Fibroblast of lung (primary cell): ENCODE measurements around the gene PCNT.
"Not testable (repeated sequence)": the region's sequence is repeated elsewhere in the genome, so short reads cannot be mapped to it uniquely, and the experiment has no call there.

Source experiments
- EZH2 ChIP-seq: IDR thresholded peaks from 2 replicates; pipeline ENCODE4 v1.5.1; 2012; ENCODE audit warnings: low read length, control low read depth, mild to moderate bottlenecking; ENCODE audit errors: missing control alignments
- TF ChIP-seq, protein P1 (sequence below), 2 donors: IDR thresholded peaks in 1 of 2; conservative IDR thresholded peaks in 1 of 2; 1 replicate in 1 of 2; 2 replicates in 1 of 2; pipeline ENCODE4 v1.5.1; 2011 to 2012; ENCODE audit warnings: low read length in 2 of 2, control low read depth in 1 of 2, inconsistent platforms in 1 of 2, low read depth in 1 of 2, mild to moderate bottlenecking in 1 of 2

GRCh38 chr21:46403234-46403811, 79.4 kb downstream of the PCNT start:
- TF ChIP-seq, protein P1, sequence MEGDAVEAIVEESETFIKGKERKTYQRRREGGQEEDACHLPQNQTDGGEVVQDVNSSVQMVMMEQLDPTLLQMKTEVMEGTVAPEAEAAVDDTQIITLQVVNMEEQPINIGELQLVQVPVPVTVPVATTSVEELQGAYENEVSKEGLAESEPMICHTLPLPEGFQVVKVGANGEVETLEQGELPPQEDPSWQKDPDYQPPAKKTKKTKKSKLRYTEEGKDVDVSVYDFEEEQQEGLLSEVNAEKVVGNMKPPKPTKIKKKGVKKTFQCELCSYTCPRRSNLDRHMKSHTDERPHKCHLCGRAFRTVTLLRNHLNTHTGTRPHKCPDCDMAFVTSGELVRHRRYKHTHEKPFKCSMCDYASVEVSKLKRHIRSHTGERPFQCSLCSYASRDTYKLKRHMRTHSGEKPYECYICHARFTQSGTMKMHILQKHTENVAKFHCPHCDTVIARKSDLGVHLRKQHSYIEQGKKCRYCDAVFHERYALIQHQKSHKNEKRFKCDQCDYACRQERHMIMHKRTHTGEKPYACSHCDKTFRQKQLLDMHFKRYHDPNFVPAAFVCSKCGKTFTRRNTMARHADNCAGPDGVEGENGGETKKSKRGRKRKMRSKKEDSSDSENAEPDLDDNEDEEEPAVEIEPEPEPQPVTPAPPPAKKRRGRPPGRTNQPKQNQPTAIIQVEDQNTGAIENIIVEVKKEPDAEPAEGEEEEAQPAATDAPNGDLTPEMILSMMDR (conservative IDR thresholded peaks at IDR 0.05 in 1 of 2, IDR thresholded peaks at IDR 0.05 in 1 of 2; ENCODE audit: low read depth in 1 of 2, low read length in 2 of 2), result not testable (repeated sequence)
- not testable (repeated sequence) for TF ChIP-seq EZH2
